Caco-2 (cell line): ENCODE results near the gene RARRES2. TPM values are rescaled to one million over a fixed set of nuclear protein-coding genes. Genes with fewer than 3 reads are reported as not detected.

Experiments used
- BruUV-seq: library from RNA; stranded (reverse); fragments of 400-500 nt; replicated peaks from 2 replicates; lab custom pipeline; 2021; lab: Mats Ljungman, UMichigan
- CTCF ChIA-PET: fragments of 300-600 bp; sonication (Branson Sonifier 250); formaldehyde crosslinking; loops from one replicate; lab custom pipeline; 2022; ENCODE audit warnings: antibody characterized with exemption; lab: Charles Lee
- POLR2A ChIA-PET: fragments of 300-600 bp; sonication (Branson Sonifier 250); formaldehyde crosslinking; loops from one replicate; lab custom pipeline; 2022; ENCODE audit warnings: antibody characterized with exemption; lab: Charles Lee
- DNase-seq, 2 experiments: peaks; one replicate each; pipeline versions ENCODE4 v3.0.0 to v3.0.0-alpha.2; 2020 to 2022
- H3K27me3 ChIP-seq: replicated peaks from 2 replicates; pipeline ENCODE4 v1.6.0; 2011; ENCODE audit warnings: low read length; ENCODE audit not compliant: control insufficient read depth, insufficient read depth
- H3K36me3 ChIP-seq: 2 replicates; pipeline ENCODE4 v1.5.1; 2011; ENCODE audit warnings: low read length; ENCODE audit not compliant: control insufficient read depth, insufficient read depth
- H3K4me1 ChIP-seq: fragments of 250-450 bp; sonication (Bioruptor Pico); 2 replicates; pipeline ENCODE4 v1.5.1; 2020; ENCODE audit warnings: mild to moderate bottlenecking
- H3K4me3 ChIP-seq: 2 replicates; pipeline ENCODE4 v1.5.1; 2011; ENCODE audit warnings: low read depth, mild to moderate bottlenecking, control low read depth, low read length
- H3K9me3 ChIP-seq: fragments of 250-450 bp; sonication (Bioruptor Pico); 2 replicates; pipeline ENCODE4 v1.5.1; 2020; ENCODE audit warnings: mild to moderate bottlenecking, moderate library complexity
- H3K27ac Mint-ChIP-seq: one replicate; pipeline ENCODE4 v1.8.0; 2022; ENCODE audit warnings: mixed read lengths; ENCODE audit not compliant: unreplicated experiment
- H3K27me3 Mint-ChIP-seq: one replicate; pipeline ENCODE4 v1.8.0; 2022; ENCODE audit warnings: mixed read lengths; ENCODE audit not compliant: insufficient read depth, unreplicated experiment
- H3K36me3 Mint-ChIP-seq: one replicate; pipeline ENCODE4 v1.8.0; 2022; ENCODE audit warnings: mild to moderate bottlenecking, mixed read lengths; ENCODE audit not compliant: insufficient read depth, unreplicated experiment
- H3K4me1 Mint-ChIP-seq: one replicate; pipeline ENCODE4 v1.8.0; 2022; ENCODE audit warnings: low read depth, mixed read lengths; ENCODE audit not compliant: unreplicated experiment
- H3K4me3 Mint-ChIP-seq: one replicate; pipeline ENCODE4 v1.8.0; 2022; ENCODE audit warnings: mild to moderate bottlenecking, moderate library complexity, mixed read lengths; ENCODE audit not compliant: unreplicated experiment
- H3K9me3 Mint-ChIP-seq: one replicate; pipeline ENCODE4 v1.8.0; 2022; ENCODE audit warnings: mixed read lengths; ENCODE audit not compliant: unreplicated experiment
- CTCF ChIP-seq, 2 experiments: fragments of 200-600 bp in 1 of 2; IDR thresholded peaks; 1 replicate in 1 of 2; 2 replicates in 1 of 2; pipeline versions ENCODE4 v1.5.1 to v1.8.0; 2011 to 2022; ENCODE audit warnings: antibody characterized with exemption in 1 of 2, control low read depth in 1 of 2, inconsistent platforms in 1 of 2, low read depth in 1 of 2, low read length in 1 of 2, mild to moderate bottlenecking in 1 of 2, moderate library complexity in 1 of 2; ENCODE audit not compliant: insufficient read depth in 1 of 2, severe bottlenecking in 1 of 2, unreplicated experiment in 1 of 2
- intact Hi-C: fragments of 100-400 bp; cut with micrococcal nuclease; formaldehyde crosslinking; loops from one replicate; pipeline ENCODE4 v1.10.0; 2022; ENCODE audit not compliant: unreplicated experiment
- total RNA-seq: library from RNA; stranded (reverse); gene quantifications from 2 replicates; pipeline ENCODE4 v1.2.3, GENCODE V29; 2022

Gene RARRES2
- total RNA-seq, 1 experiment from 2014 or later, result not detected

- CTCF ChIA-PET, result no interaction called here
- no peak for TF ChIP-seq CTCF (IDR thresholded peaks at IDR 0.05; ENCODE audit: insufficient read depth in 1 of 2, low read depth in 1 of 2, low read length in 1 of 2, severe bottlenecking in 1 of 2, unreplicated experiment in 1 of 2)
These were observed 7.3 kb downstream of the RARRES2 start for GRCh38 chr7:150334108-150334507.

GRCh38 chr7:150333659-150334058 lies 7.8 kb downstream of the RARRES2 start:
- Mint-ChIP-seq H3K27me3 (no peaks in the 10 kb centered on the region), H3K4me3 (no peak overlapping the region), H3K9me3 (no peaks in the 10 kb centered on the region), H3K4me1 (no peaks in the 10 kb centered on the region), H3K27ac (no peak overlapping the region), H3K36me3 (peaks cover 27% of the 10 kb centered on the region)
- ChIA-PET CTCF (no interaction called here), POLR2A (no interaction called here)
- no peak for DNase-seq
- Histone ChIP-seq H3K4me1 (no peaks in the 10 kb centered on the region), H3K36me3 (peaks cover 6% of the 10 kb centered on the region), H3K27me3 (no peaks in the 10 kb centered on the region), H3K4me3 (no peak overlapping the region), H3K9me3 (no peaks in the 10 kb centered on the region)
- BruUV-seq, result no TSS peak
- intact Hi-C loops, result no loop called here
- no peak for TF ChIP-seq CTCF (IDR thresholded peaks at IDR 0.05; ENCODE audit: insufficient read depth in 1 of 2, low read depth in 1 of 2, low read length in 1 of 2, severe bottlenecking in 1 of 2, unreplicated experiment in 1 of 2)

More at GRCh38 chr7:150334108-150334507, 7.3 kb downstream of the RARRES2 start:
- no peaks in the 10 kb centered on the region for H3K27me3 Mint-ChIP-seq
- no TSS peak for BruUV-seq
- POLR2A ChIA-PET, result no interaction called here
- H3K4me3 Mint-ChIP-seq, result no peak overlapping the region
- intact Hi-C loops, result no loop called here
- H3K27me3 ChIP-seq, result no peaks in the 10 kb centered on the region
- peaks cover 6% of the 10 kb centered on the region for H3K36me3 ChIP-seq
- H3K9me3 Mint-ChIP-seq, result no peaks in the 10 kb centered on the region
- no peaks in the 10 kb centered on the region for H3K4me1 Mint-ChIP-seq
- peaks cover 23% of the 10 kb centered on the region for H3K36me3 Mint-ChIP-seq
- no peak overlapping the region for H3K4me3 ChIP-seq
- no peaks in the 10 kb centered on the region for H3K4me1 ChIP-seq
- DNase-seq, result no peak
- H3K27ac Mint-ChIP-seq, result no peak overlapping the region
- H3K9me3 ChIP-seq, result no peaks in the 10 kb centered on the region

GRCh38 chr7:150332852-150333635 lies 8.4 kb downstream of the RARRES2 start:
- Mint-ChIP-seq H3K36me3 (peaks cover 28% of the 10 kb centered on the region), H3K4me3 (no peak overlapping the region), H3K4me1 (no peaks in the 10 kb centered on the region), H3K9me3 (no peaks in the 10 kb centered on the region), H3K27me3 (no peaks in the 10 kb centered on the region), H3K27ac (no peak overlapping the region)
- H3K36me3 ChIP-seq, result peaks cover 6% of the 10 kb centered on the region
- ChIA-PET CTCF (no interaction called here), POLR2A (no interaction called here)
- no TSS peak for BruUV-seq
- intact Hi-C loops, result no loop called here
- DNase-seq, result no peak
- H3K4me3 ChIP-seq, result no peak overlapping the region
- no peaks in the 10 kb centered on the region for H3K4me1 ChIP-seq
- TF ChIP-seq CTCF (IDR thresholded peaks at IDR 0.05; ENCODE audit: insufficient read depth in 1 of 2, low read depth in 1 of 2, low read length in 1 of 2, severe bottlenecking in 1 of 2, unreplicated experiment in 1 of 2), result no peak
- no peaks in the 10 kb centered on the region for H3K27me3 ChIP-seq
- no peaks in the 10 kb centered on the region for H3K9me3 ChIP-seq
